Progenitor cell of endocrine pancreas (in vitro differentiated cells): ENCODE measurements around the gene STAG1. TPM values are rescaled to one million over a fixed set of nuclear protein-coding genes. Genes with fewer than 3 reads are reported as not detected.

Experiments used
- DNase-seq: peaks from one replicate; pipeline ENCODE4 v3.0.0; 2021; ENCODE audit warnings: low spot score; ENCODE audit not compliant: unreplicated experiment
- H3K27ac Mint-ChIP-seq: 2 replicates; pipeline ENCODE4 v1.8.0; 2021; ENCODE audit warnings: mild to moderate bottlenecking, moderate library complexity, mixed read lengths
- H3K27me3 Mint-ChIP-seq: 2 replicates; pipeline ENCODE4 v1.8.0; 2021; ENCODE audit warnings: mixed read lengths
- H3K36me3 Mint-ChIP-seq: 2 replicates; pipeline ENCODE4 v1.8.0; 2022; ENCODE audit warnings: mixed read lengths; ENCODE audit not compliant: insufficient read depth
- H3K4me1 Mint-ChIP-seq: 2 replicates; pipeline ENCODE4 v1.8.0; 2021; ENCODE audit warnings: low read depth, mixed read lengths
- H3K4me3 Mint-ChIP-seq: 2 replicates; pipeline ENCODE4 v1.8.0; 2021; ENCODE audit warnings: low read depth, mild to moderate bottlenecking, moderate library complexity, mixed read lengths
- H3K9me3 Mint-ChIP-seq: 2 replicates; pipeline ENCODE4 v1.8.0; 2021; ENCODE audit warnings: low read depth, mixed read lengths
- total RNA-seq: library from RNA; stranded (reverse); gene quantifications from 2 replicates; pipeline ENCODE4 v1.2.1, GENCODE V29; 2021
- TF ChIP-seq, protein P1 (sequence below): fragments of 200-600 bp; sonication (generic); IDR thresholded peaks from one replicate; pipeline ENCODE4 v1.5.0; 2021; ENCODE audit warnings: antibody characterized with exemption, mild to moderate bottlenecking; ENCODE audit not compliant: unreplicated experiment

The STAG1 gene
- total RNA-seq, 1 donor from 2014 or later = 46.4 TPM

- peaks cover 30% of the 10 kb centered on the region for H3K36me3 Mint-ChIP-seq
Measured at GRCh38 chr3:136332776-136333175, 419.4 kb downstream of the STAG1 start.

GRCh38 chr3:136332302-136332701, 419.9 kb downstream of the STAG1 start:
- no peaks in the 10 kb centered on the region for H3K4me1 Mint-ChIP-seq
- H3K9me3 Mint-ChIP-seq = no peaks in the 10 kb centered on the region
- H3K4me3 Mint-ChIP-seq = no peak overlapping the region
- no peak for DNase-seq
- peaks cover 30% of the 10 kb centered on the region for H3K36me3 Mint-ChIP-seq
- no peaks in the 10 kb centered on the region for H3K27me3 Mint-ChIP-seq
- H3K27ac Mint-ChIP-seq = no peak overlapping the region
- TF ChIP-seq, protein P1, sequence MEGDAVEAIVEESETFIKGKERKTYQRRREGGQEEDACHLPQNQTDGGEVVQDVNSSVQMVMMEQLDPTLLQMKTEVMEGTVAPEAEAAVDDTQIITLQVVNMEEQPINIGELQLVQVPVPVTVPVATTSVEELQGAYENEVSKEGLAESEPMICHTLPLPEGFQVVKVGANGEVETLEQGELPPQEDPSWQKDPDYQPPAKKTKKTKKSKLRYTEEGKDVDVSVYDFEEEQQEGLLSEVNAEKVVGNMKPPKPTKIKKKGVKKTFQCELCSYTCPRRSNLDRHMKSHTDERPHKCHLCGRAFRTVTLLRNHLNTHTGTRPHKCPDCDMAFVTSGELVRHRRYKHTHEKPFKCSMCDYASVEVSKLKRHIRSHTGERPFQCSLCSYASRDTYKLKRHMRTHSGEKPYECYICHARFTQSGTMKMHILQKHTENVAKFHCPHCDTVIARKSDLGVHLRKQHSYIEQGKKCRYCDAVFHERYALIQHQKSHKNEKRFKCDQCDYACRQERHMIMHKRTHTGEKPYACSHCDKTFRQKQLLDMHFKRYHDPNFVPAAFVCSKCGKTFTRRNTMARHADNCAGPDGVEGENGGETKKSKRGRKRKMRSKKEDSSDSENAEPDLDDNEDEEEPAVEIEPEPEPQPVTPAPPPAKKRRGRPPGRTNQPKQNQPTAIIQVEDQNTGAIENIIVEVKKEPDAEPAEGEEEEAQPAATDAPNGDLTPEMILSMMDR = no peak

More at GRCh38 chr3:136332776-136333175, 419.4 kb downstream of the STAG1 start:
- Mint-ChIP-seq H3K9me3 (no peaks in the 10 kb centered on the region), H3K27me3 (no peaks in the 10 kb centered on the region), H3K4me1 (no peaks in the 10 kb centered on the region), H3K27ac (no peak overlapping the region), H3K4me3 (no peak overlapping the region)
- TF ChIP-seq, protein P1 = no peak
- no peak for DNase-seq

DNA sequence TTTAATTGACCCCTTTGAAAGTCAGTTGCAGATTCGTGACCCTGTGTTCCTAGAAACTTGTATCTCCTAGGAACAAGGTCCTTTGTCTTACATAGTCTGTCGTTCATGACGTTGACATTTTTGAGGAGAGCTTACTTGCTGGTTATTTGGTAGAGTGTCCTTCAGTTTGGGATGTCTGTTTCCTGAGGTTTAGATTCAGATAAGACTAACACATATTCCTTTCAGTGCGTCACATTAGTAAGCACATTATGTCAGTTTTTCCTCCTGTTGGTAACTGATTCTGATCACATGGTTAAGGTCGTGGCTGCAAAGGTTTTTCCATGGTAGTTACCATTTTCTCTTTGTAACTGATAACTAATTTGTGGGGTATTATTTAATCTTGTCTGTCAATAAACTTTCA, 421.3 kb downstream of the STAG1 start:
- no peaks in the 10 kb centered on the region for H3K27me3 Mint-ChIP-seq
- no peaks in the 10 kb centered on the region for H3K4me1 Mint-ChIP-seq
- TF ChIP-seq, protein P1 = no peak
- H3K27ac Mint-ChIP-seq = no peak overlapping the region
- H3K9me3 Mint-ChIP-seq = no peaks in the 10 kb centered on the region
- H3K36me3 Mint-ChIP-seq = peaks cover 34% of the 10 kb centered on the region
- H3K4me3 Mint-ChIP-seq = no peak overlapping the region
- DNase-seq = no peak

DNA sequence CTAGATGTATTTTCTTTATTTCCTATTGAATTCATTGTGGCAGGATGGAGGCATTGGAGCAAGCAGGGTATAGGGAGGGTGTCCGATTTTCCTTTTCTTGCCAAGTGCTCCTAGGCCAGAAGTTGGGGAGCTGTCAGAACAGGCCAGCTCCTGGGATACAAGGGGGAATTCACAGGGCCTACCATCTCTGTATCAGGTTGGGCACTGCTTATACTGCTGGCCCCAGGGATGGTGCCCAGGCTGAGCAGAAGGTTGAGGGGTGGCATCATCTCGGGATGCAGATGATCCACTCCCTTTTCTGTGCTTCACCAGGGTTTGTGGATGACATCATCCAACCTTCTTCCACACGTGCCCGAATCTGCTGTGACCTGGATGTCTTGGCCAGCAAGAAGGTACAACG, 422.6 kb downstream of the STAG1 start:
- Mint-ChIP-seq H3K9me3 (no peaks in the 10 kb centered on the region), H3K36me3 (peaks cover 33% of the 10 kb centered on the region), H3K27ac (no peak overlapping the region), H3K4me1 (no peaks in the 10 kb centered on the region), H3K4me3 (no peak overlapping the region), H3K27me3 (no peaks in the 10 kb centered on the region)
- no peak for DNase-seq
- TF ChIP-seq, protein P1 = no peak

GRCh38 chr3:136327671-136328070, 424.5 kb downstream of the STAG1 start:
- no peak for DNase-seq
- TF ChIP-seq, protein P1 = no peak
- no peak overlapping the region for H3K27ac Mint-ChIP-seq
- H3K4me3 Mint-ChIP-seq = no peak overlapping the region
- H3K36me3 Mint-ChIP-seq = peaks cover 42% of the 10 kb centered on the region
- no peaks in the 10 kb centered on the region for H3K27me3 Mint-ChIP-seq
- H3K4me1 Mint-ChIP-seq = no peaks in the 10 kb centered on the region
- peaks cover 10% of the 10 kb centered on the region for H3K9me3 Mint-ChIP-seq
